HepG2 (cell line): ENCODE data around the gene KCND2.

Experiments
- ATF1 ChIP-seq: IDR thresholded peaks from 2 replicates; pipeline ENCODE4 v1.6.1; 2016; ENCODE audit warnings: mild to moderate bottlenecking, control low read depth
- MYNN ChIP-seq: sonication (generic); formaldehyde crosslinking; IDR thresholded peaks from 2 replicates; pipeline ENCODE4 v1.4.0; 2020; ENCODE audit warnings: mild to moderate bottlenecking, low read depth, missing genetic modification reagents
- PATZ1 ChIP-seq: sonication (generic); formaldehyde crosslinking; IDR thresholded peaks from 2 replicates; pipeline ENCODE4 v1.4.0; 2020; ENCODE audit warnings: missing genetic modification reagents
- POLR2A ChIP-seq, 2 experiments: IDR thresholded peaks; 2 replicates each; pipeline ENCODE4 v1.6.1; 2011; ENCODE audit warnings: low read depth in 2 of 2, low read length in 2 of 2, mild to moderate bottlenecking in 1 of 2, moderate library complexity in 1 of 2; ENCODE audit not compliant: insufficient read depth in 1 of 2
- SKI ChIP-seq: fragments of 450-650 bp; IDR thresholded peaks from one replicate; pipeline ENCODE4 v1.6.1; 2018; ENCODE audit warnings: mild to moderate bottlenecking; ENCODE audit not compliant: partially characterized antibody
- TGIF2 ChIP-seq: IDR thresholded peaks from 2 replicates; pipeline ENCODE4 v1.6.1; 2016; ENCODE audit warnings: control low read depth, missing compliant biosample characterization
- TF ChIP-seq, protein P1 (sequence below): sonication (generic); formaldehyde crosslinking; IDR thresholded peaks from 2 replicates; pipeline ENCODE4 v1.5.0; 2020; ENCODE audit warnings: mild to moderate bottlenecking, missing genetic modification reagents, moderate library complexity

DNA sequence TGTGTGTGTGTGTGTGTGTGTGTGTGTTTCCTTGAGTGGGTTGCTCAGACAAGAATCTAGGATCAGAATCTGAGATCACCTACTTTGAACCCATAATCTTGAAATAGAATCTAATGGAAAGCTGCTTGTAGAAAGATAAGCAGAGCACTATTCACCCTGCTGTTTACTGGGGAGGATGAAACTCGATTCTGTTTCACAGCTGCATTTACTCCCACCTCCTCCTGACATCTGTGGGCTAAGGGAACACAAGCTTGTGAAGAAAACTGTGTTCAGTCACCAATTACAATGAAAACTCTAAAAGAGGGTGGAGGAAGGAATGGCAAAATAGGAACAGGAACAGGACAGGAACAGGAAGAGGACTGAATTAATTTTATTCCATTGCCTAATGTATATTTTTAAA is 315.4 kb downstream of the KCND2 start:
- TF ChIP-seq POLR2A (IDR thresholded peaks at IDR 0.05; ENCODE audit: insufficient read depth in 1 of 2, low read depth in 2 of 2, low read length in 2 of 2) (no peak), SKI (no peak), MYNN (CRISPR knock-in tag) (no peak), ATF1 (CRISPR knock-in tag) (no peak), TGIF2 (CRISPR knock-in tag) (no peak), PATZ1 (CRISPR knock-in tag) (no peak)
- TF ChIP-seq, protein P1, sequence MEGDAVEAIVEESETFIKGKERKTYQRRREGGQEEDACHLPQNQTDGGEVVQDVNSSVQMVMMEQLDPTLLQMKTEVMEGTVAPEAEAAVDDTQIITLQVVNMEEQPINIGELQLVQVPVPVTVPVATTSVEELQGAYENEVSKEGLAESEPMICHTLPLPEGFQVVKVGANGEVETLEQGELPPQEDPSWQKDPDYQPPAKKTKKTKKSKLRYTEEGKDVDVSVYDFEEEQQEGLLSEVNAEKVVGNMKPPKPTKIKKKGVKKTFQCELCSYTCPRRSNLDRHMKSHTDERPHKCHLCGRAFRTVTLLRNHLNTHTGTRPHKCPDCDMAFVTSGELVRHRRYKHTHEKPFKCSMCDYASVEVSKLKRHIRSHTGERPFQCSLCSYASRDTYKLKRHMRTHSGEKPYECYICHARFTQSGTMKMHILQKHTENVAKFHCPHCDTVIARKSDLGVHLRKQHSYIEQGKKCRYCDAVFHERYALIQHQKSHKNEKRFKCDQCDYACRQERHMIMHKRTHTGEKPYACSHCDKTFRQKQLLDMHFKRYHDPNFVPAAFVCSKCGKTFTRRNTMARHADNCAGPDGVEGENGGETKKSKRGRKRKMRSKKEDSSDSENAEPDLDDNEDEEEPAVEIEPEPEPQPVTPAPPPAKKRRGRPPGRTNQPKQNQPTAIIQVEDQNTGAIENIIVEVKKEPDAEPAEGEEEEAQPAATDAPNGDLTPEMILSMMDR (CRISPR knock-in tag) = no peak
